Hematopoietic multipotent progenitor cell treated with erythropoietin and hydrocortisone succinate and interleukin-3 and kit ligand, for 4 days (in vitro differentiated cells): ENCODE results near the gene ZC2HC1B.
"Not testable (repeated sequence)": the region's sequence is repeated elsewhere in the genome, so short reads cannot be mapped to it uniquely, and the experiment has no call there.

Experiments used
- DNase-seq: peaks from one replicate; pipeline ENCODE4 v3.0.0-alpha.2; 2015

ZC2HC1B gene

DNA sequence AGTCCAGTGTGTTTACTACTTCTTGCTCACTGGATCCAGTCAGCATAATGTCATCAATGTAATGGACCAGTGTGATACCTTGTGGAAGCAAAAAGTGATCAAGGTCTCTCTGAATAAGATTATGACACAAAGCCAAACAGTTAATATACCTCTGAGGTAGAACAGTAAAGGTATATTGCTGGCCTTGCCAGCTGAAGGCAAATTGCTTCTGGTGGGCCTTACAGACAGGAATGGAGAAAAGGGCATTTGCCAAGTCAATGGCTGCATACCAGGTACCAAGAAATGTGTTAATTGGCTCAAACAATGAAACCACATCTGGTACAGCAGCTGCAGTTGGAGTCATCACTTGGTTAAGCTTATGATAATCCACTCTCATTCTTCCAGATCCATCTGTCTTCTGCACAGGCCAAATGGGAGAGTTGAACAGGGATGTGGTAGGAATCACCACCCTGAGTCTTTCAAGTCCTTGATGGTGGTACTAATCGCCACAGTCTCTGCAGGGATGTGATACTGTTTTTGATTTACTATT, 7.0 kb downstream of the ZC2HC1B start:
- not testable (repeated sequence) for DNase-seq

GRCh38 chr6:143872201-143872600, 7.9 kb downstream of the ZC2HC1B start:
- DNase-seq = no peak

DNA sequence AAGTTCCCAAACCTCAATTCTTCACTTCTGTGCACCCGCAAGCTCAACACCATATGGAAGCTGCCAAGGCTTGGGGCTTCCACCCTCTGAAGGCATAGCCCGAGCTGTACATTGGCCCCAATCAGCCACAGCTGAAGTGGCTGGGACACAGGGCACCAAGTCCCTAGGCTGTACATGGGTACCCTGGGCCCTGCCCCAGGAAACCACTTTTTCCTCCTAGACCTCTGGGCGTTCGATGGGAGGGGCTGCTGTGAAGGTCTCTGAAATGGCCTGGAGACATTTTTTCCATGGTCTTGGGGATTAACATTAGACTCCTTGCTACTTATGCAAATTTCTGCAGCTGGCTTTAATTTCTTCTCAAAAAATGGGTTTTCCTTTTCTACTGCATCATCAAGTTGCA, 9.3 kb downstream of the ZC2HC1B start:
- not testable (repeated sequence) for DNase-seq

DNA sequence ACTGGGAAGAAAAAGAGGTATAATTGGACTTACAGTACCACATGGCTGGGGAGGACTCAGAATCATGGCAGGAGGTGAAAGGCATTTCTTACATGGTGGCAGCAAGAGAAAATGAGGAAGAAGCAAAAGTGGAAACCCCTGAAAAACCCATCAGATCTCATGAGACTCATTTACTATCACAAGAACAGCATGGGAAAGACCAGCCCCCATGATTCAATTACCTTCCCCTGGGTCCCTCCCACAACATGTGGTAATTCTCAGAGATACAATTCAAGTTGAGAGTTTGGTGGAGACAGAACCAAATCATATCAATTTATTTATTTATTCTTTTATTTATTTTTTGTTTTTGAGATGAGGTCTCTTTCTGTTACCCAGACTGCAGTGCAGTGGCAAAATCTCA, 10.2 kb downstream of the ZC2HC1B start:
- DNase-seq = not testable (repeated sequence)

DNA sequence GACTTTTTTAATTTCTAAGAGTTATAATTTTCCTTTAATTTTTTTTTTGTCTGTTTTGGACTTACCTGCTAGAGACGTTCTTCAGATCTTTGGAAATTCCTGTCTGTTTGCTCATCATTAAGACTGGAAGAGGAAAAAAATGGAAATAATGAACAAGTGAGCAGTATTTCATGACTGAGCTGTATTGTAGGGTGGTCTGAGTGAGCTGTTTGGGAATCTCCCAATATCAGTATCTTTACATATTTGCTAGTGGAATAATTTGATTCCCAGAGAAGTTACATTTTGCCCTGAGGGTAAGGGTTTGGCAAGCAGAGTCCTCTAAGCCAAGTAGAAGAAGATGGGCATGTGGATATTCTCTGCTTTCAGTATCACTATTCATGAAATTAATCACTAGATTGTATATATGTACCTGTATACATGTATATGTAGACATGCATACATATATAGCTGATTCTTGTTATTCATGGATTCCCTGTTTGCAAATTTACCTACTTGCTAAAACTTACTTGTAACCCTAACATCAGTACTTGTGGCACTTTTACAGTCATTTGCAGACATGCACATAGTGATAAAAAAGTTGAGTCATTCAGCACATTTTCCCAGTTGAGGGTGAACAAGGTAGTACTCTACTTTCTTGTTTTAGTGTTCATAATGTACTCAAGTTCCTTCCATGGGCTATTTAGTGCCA, 13.5 kb downstream of the ZC2HC1B start:
- no peak for DNase-seq

DNA sequence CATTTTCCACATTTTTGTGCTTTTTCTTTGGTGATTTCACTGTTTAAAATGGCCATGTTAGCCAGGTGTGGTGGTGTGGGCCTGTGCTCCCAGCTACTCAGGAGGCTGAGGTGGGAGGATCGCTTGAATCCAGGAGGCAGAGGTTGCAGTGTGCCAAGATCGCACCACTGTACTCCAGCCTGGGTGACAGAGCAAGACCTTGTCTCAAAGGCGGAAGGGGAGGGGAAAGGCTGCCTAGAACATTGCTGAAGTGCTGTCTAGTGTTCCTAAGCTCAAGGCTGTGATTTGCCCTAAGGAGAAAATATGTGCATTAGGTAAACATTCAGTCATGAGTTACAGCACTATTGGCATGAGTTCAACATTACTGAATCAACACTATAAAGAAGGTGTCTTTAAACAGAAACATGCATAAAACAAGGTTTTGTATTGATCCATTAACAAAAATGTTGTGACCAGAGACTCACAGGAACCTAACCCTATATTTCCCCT, 14.0 kb downstream of the ZC2HC1B start:
- DNase-seq = no peak

- DNase-seq = no peak
Measured at GRCh38 chr6:143880412-143880811, 16.1 kb downstream of the ZC2HC1B start.

DNA sequence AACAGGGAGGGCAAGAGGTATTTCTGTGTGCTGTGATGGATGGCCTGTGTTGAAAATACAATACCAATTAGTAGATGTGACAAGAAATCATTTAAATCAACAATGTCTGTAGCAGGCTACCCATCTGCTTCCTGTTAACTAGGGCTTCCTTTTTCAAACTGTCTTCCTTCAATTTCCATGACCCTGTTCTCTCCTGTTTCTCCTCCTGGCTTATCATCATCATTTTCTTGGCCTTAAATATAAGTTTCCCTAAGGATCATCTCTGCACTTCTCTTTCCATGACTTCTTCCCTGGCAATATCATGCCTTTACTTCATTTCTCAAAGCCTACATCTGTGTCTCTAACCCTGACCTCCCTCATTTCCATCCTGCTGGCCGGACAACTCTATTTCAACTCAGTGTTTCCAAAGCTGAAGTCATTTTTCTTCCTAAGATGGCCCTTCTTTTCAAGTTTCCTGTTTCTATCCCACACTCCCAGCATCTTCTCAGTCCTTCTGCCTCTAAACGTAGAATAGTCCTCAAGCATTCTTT, 18.2 kb downstream of the ZC2HC1B start:
- DNase-seq = no peak

- no peak for DNase-seq
Measured at GRCh38 chr6:143884216-143884900, 20.1 kb downstream of the ZC2HC1B start.

DNA sequence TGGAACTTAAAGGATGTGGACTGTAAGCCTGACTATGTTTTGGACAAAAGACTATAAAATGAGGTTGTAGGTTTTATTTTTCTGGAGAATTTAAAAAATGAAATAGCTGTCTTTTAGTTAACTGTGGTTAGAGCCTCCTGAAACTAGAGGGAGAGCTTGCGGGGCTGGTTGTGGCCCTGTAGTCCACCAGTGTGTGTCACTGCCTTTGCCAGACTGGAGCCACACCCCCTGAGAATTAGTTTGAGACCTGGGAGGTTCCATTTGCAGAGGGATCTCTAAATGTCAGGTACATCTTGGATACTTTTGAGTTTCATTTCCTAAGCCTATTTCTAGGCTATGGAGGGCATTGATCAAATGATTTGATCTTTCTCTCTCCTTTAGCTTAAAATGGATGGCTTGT, 20.8 kb downstream of the ZC2HC1B start:
- DNase-seq = no peak

GRCh38 chr6:143894655-143895054, 30.4 kb downstream of the ZC2HC1B start:
- DNase-seq = no peak

- DNase-seq = peak; percentile 18
Measured at GRCh38 chr6:143896126-143896860, 32.0 kb downstream of the ZC2HC1B start.

DNA sequence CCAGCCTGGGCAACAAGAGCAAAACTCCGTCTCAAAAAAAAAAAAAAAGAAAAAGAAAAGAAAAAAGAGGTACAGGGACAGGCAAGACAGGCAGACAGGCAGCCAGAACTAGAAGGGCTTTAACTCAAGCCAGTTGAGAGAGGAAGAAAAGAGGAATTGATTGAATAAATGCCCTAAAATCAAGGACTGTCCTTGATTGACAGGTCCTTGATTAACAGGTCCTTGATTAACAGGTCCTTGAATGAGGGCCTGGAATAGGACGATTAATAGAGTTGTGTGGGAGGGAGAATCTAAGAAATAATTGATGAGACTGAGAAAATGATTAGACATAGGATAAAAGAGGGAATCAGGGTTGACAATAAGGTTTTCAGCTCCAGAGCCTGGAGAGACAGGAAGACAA, 36.1 kb downstream of the ZC2HC1B start:
- no peak for DNase-seq

GRCh38 chr6:143901885-143902750, 37.8 kb downstream of the ZC2HC1B start:
- no peak for DNase-seq

DNA sequence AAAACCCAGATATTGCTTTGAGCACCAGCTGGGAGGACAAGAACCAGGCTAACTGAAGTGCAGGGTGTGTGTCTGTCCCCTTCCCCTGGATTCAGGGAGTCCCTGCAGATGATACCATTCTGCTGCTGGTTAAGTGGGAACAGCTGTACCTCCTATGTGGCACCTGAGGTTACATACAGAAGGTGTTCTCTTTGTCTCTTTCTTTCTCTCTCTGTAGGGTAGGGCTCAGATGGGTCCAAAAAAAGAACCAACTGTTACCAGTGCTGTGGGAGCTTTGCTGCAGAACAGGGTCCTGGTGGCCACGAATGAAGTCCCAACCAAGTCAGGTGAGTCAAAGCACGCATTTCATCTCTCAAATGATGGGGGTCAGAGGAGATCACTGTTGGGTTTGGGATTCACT, 38.6 kb downstream of the ZC2HC1B start:
- DNase-seq = no peak

DNA sequence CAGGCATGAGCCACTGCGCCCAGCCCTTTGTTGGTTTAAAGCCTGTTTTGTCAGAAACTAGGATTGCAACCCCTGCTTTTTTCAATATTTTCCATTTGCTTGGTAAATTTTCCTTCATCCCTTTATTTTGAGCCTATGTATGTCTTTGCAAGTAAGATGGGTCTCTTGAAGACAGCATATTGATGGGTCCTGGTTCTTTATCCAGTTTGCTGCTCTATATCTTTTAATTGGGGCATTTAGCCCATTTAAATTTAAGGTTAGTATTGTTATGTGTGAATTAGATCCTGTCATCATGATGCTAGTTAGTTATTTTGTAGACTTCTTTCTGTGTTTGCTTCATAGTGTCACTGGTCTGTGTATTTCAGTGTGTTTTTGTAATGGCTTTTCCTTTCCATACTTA, 46.8 kb downstream of the ZC2HC1B start:
- DNase-seq = no peak

DNA sequence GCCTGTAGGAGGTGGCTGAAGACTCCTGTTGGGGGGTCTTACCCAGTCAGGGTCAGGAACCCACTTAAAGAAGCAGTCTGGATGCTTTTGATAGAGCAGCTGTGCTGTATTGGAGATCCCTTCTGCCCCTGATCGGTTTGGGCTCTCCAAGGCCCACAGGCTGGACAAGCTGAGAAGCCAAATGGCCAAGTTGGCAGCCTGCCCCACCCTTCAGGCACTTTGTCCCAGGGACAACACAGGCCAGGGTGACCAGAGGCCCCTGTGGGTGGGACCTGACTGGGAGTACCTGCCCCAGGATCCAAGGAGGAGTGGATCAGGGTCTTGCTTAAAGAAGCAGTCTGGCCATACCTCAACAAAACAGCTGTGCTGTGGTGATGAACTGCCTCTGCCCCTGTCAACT, 48.4 kb downstream of the ZC2HC1B start:
- no peak for DNase-seq

DNA sequence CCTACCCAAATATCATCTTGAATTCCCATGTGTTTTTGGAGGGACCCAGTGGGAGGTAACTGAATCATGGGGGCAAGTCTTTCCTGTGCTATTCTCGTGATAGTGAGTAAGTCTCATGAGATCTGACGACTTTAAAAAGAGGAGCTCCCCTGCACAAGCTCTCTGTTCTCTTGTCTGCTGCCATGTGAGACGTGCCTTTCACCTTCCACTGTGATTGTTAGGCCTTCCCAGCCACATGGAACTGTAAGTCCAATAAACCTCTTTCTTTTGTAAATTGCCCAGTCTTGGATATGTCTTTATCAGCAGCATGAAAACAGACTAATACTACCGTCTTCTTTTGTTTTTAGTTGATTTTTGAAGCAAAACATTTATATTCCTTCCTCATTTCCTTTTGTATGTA, 52.8 kb downstream of the ZC2HC1B start:
- not testable (repeated sequence) for DNase-seq

DNA sequence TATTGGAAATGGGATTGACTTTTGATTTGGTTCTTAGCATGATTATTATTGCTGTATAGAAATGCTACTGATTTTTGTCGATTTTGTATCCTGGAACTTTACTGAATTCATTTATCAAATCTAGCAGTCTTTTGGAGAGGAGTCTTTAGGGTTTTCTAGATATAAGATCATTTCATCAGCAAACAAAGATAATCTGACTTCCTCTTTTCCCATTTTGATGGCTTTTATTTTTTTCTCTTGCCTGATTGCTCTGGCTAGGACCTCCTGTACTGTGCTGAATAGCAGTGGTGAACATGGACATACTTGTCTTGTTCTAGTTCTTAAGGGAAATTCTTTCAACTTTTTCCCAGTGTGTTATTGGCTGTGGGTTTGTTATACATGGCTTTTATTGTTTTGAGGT, 64.6 kb downstream of the ZC2HC1B start:
- peak; percentile 29 for DNase-seq

DNA sequence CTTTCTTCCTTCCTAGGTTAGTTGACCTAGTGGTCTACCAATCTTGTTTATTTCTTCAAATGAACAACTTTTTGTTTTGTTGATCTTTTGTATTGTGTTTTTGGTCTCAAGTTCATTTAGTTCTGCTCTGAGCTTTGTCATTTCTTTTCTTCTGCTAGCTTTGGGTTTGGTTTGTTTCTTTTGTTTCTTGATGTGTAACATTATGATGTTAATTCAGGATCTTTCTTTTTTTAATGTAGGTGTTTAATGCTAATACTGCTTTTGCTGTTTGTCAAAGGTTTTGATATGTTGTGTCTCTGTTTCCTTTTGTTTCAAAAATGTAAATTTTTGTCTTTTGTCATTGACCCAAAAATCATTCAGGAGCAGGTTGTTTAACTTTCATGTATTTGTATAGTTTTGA, 65.7 kb downstream of the ZC2HC1B start:
- DNase-seq = no peak

- no peak for DNase-seq
Measured at GRCh38 chr6:143934331-143934730, 70.1 kb downstream of the ZC2HC1B start.

DNA sequence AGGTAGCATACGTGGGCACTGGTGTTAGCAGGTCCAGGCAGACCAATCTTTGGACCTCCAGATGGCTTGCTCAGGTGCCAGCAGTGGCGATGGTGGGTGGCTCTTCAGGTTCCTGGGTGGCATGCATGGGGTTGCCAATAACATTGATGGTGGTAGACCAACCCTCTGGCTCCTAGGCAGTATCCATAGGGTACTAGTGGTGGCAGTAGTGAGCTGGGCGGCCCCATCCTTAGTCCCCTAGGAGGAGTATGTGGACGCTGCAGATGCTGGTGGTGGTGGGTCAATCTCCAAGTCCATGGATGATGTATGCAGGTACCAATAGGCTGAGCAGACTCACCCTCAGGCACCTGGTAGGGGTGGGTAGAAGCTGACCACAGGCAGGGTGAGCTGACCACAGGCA, 70.6 kb downstream of the ZC2HC1B start:
- DNase-seq = no peak
